Prostate gland (tissue), 2 donors: ENCODE measurements around the gene RBM6. TPM values are rescaled to one million over a fixed set of nuclear protein-coding genes. Genes with fewer than 3 reads are reported as not detected.
A peak's percentile ranks its signal among the peaks of the same experiment; 100 is the strongest.

Experiments
- DNase-seq: peaks from one replicate; pipeline ENCODE4 v3.0.0-alpha.2; 2019; ENCODE audit warnings: low spot score
- H3K27ac ChIP-seq, 2 donors: fragments of 200-600 bp; sonication (generic); 2 replicates each; pipeline ENCODE4 v1.5.1; 2017 to 2019
- H3K27me3 ChIP-seq: fragments of 200-600 bp; sonication (generic); replicated peaks from 2 replicates; pipeline ENCODE4 v1.5.1; 2019; ENCODE audit not compliant: insufficient read depth
- H3K36me3 ChIP-seq, 2 donors: fragments of 200-600 bp; sonication (generic); 1 replicate in 1 of 2; 2 replicates in 1 of 2; pipeline versions ENCODE4 v1.5.1 to v1.8.1; 2017 to 2019
- H3K4me1 ChIP-seq: fragments of 200-600 bp; sonication (generic); replicated peaks from 2 replicates; pipeline ENCODE4 v1.5.1; 2019
- H3K4me3 ChIP-seq, 2 donors: fragments of 200-600 bp; sonication (generic); 2 replicates each; pipeline ENCODE4 v1.5.1; 2017 to 2019
- H3K9me3 ChIP-seq: fragments of 200-600 bp; sonication (generic); 2 replicates; pipeline ENCODE4 v1.5.1; 2017
- CTCF ChIP-seq, 4 experiments: fragments of 200-600 bp in 2 of 4; fragments of 450-650 bp in 2 of 4; sonication (generic) in 2 of 4; IDR thresholded peaks; 1 replicate in 3 of 4; 2 replicates in 1 of 4; pipeline ENCODE4 v1.5.1; 2016 to 2019; ENCODE audit warnings: antibody characterized with exemption in 4 of 4, mild to moderate bottlenecking in 2 of 4, moderate library complexity in 2 of 4
- POLR2A ChIP-seq: fragments of 450-650 bp; IDR thresholded peaks from one replicate; pipeline ENCODE4 v1.6.1; 2016; ENCODE audit warnings: antibody characterized with exemption, mild to moderate bottlenecking
- POLR2AphosphoS5 ChIP-seq: sonication (generic); formaldehyde crosslinking; IDR thresholded peaks from one replicate; pipeline ENCODE4 v1.6.1; 2017; ENCODE audit warnings: antibody characterized with exemption
- WGBS: methylation state at CpG from one replicate; pipeline ENCODE4 v1.1.5; 2018; 5-methylcytosine and 5-hydroxymethylcytosine counted together
- intact Hi-C: fragments of 100-400 bp; cut with DNase I; formaldehyde crosslinking; loops from one replicate; pipeline ENCODE4 v1.14.2; 2022
- total RNA-seq, 2 donors: library from RNA; depleted of rRNA; stranded (reverse); fragments of >200 nt; gene quantifications; one replicate each; pipeline ENCODE4 v1.1.0, GENCODE V29; 2016

RBM6 gene
- total RNA-seq, 2 donors from 2014 or later, result 53.1 to 176 TPM

GRCh38 chr3:50119786-50120185 lies 179.8 kb downstream of the RBM6 start:
- intact Hi-C loops, result no loop called here
- peaks cover 29 to 32% of the 10 kb centered on the region in 2 donors for H3K36me3 ChIP-seq
- no peak overlapping the region for H3K4me3 ChIP-seq
- no peaks in the 10 kb centered on the region for H3K27me3 ChIP-seq
- no peak for TF ChIP-seq POLR2A
- no peak for TF ChIP-seq POLR2AphosphoS5
- no peak for TF ChIP-seq CTCF (IDR thresholded peaks at IDR 0.05)
- no peak overlapping the region for H3K27ac ChIP-seq
- H3K4me1 ChIP-seq, result peaks cover under 1% of the 10 kb centered on the region
- no peaks in the 10 kb centered on the region for H3K9me3 ChIP-seq
- WGBS, result 85% methylated on average over 3 of the region's 3 CpGs
- no peak for DNase-seq

DNA sequence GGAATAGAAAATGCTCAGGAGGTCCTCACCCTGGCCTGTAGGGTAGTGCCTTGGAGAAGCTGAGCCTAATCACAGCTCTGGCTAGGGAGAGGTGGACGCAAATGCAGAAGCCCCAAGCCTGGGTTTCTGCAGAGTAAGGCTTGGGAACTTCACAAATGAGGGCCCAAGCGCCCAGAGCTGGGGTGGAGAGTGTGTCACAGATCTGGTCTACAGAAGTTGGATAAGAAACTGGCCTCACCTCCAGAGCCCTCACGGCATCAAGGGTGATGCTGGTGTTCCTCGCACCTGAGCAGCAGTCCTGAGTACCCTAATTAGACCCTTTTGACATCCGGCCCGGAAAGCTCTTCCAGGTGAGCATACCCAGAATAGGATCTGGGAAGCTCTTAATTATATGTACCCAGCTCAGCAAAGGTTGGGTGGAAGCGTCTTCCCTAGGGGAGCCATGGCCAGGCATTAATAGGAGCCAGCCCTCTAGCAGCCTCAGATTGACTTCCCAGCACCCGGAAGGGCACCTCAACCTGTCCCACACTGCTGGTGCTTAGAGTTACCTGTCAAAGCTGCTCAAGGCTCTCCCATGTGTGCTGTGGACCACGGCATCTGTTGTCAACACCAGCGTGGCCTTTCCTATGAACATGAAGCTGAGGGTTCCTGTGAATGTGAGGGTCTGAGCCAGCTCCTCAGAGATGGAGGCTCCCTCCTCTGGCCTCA lies 180.6 kb downstream of the RBM6 start:
- Histone ChIP-seq H3K27me3 (no peaks in the 10 kb centered on the region), H3K9me3 (no peaks in the 10 kb centered on the region), H3K4me1 (peaks cover 3% of the 10 kb centered on the region), H3K4me3 (no peak overlapping the region), H3K27ac (no peak overlapping the region), H3K36me3 (peaks cover 23 to 24% of the 10 kb centered on the region in 2 donors)
- no peak for DNase-seq
- intact Hi-C loops, result loop anchor here (1.0 kb wide), 1 partner anchor 69 kb away; no protein-coding TSS in a partner anchor
- TF ChIP-seq POLR2A (no peak), POLR2AphosphoS5 (no peak), CTCF (IDR thresholded peaks at IDR 0.05) (no peak)
- 86% methylated on average over 8 of the region's 10 CpGs for whole genome bisulfite sequencing

- DNase-seq, result peak; percentile 75
- TF ChIP-seq CTCF (IDR thresholded peaks at IDR 0.05), result peak; percentile 66 to 93 (median 92)
- TF ChIP-seq POLR2A, result no peak
- peak; percentile 46 for TF ChIP-seq POLR2AphosphoS5
- H3K36me3 ChIP-seq, result peaks cover 15 to 17% of the 10 kb centered on the region in 2 donors
- H3K4me3 ChIP-seq, result no peak overlapping the region
- no peaks in the 10 kb centered on the region for H3K27me3 ChIP-seq
- H3K4me1 ChIP-seq, result peaks cover 3% of the 10 kb centered on the region
- no peaks in the 10 kb centered on the region for H3K9me3 ChIP-seq
- intact Hi-C loops, result loop anchor here (1.0 kb wide), 1 partner anchor 68 kb away; no protein-coding TSS in a partner anchor
- H3K27ac ChIP-seq, result no peak overlapping the region
- 33% methylated on average over 13 of the region's 13 CpGs for WGBS
Observed at GRCh38 chr3:50121072-50122032, 181.4 kb downstream of the RBM6 start.

GRCh38 chr3:50122071-50122470 lies 182.1 kb downstream of the RBM6 start:
- intact Hi-C loops, result no loop called here
- no peak overlapping the region for H3K27ac ChIP-seq
- peaks cover 7% of the 10 kb centered on the region for H3K4me1 ChIP-seq
- H3K27me3 ChIP-seq, result no peaks in the 10 kb centered on the region
- no peaks in the 10 kb centered on the region for H3K9me3 ChIP-seq
- H3K36me3 ChIP-seq, result peaks cover 8 to 10% of the 10 kb centered on the region in 2 donors
- H3K4me3 ChIP-seq, result no peak overlapping the region
- no peak for DNase-seq
- TF ChIP-seq CTCF (IDR thresholded peaks at IDR 0.05) (no peak), POLR2A (no peak), POLR2AphosphoS5 (no peak)
- WGBS, result 72% methylated on average over 2 of the region's 2 CpGs
